NOMO-1 treated with DMSO at 0.1 percent for 48 hours (cell line): ENCODE measurements around the gene RGPD8.
"Not testable (repeated sequence)": the region's sequence is repeated elsewhere in the genome, so short reads cannot be mapped to it uniquely, and the experiment has no call there.

ENCODE experiments used
- DNase-seq: peaks from one replicate; lab custom pipeline; 2025; ENCODE audit not compliant: unreplicated experiment; lab: John Stamatoyannopoulos, UW

Gene RGPD8

GRCh38 chr2:112435716-112436431, 2.4 kb upstream of the RGPD8 start:
- DNase-seq: not testable (repeated sequence)

GRCh38 chr2:112434890-112435715, 1.7 kb upstream of the RGPD8 start:
- not testable (repeated sequence) for DNase-seq

GRCh38 chr2:112433932-112434730, 686 bp upstream of the RGPD8 start:
- no peak for DNase-seq

- DNase-seq: not testable (repeated sequence)
Observed at GRCh38 chr2:112432735-112433479, 538 bp downstream of the RGPD8 start.

GRCh38 chr2:112432390-112432734, 1.1 kb downstream of the RGPD8 start:
- DNase-seq: not testable (repeated sequence)

GRCh38 chr2:112431587-112432295, 1.7 kb downstream of the RGPD8 start:
- DNase-seq: not testable (repeated sequence)

- DNase-seq: not testable (repeated sequence)
Observed at GRCh38 chr2:112424553-112424952, 8.9 kb downstream of the RGPD8 start.

- DNase-seq: not testable (repeated sequence)
Observed at GRCh38 chr2:112416860-112417259, 16.6 kb downstream of the RGPD8 start.

- DNase-seq: not testable (repeated sequence)
Observed at GRCh38 chr2:112360055-112360454, 73.4 kb downstream of the RGPD8 start.

- not testable (repeated sequence) for DNase-seq
Observed at GRCh38 chr2:112354335-112354734, 79.1 kb downstream of the RGPD8 start.

GRCh38 chr2:112352809-112353603, 80.4 kb downstream of the RGPD8 start:
- not testable (repeated sequence) for DNase-seq

- DNase-seq: not testable (repeated sequence)
Observed at GRCh38 chr2:112352292-112352691, 81.2 kb downstream of the RGPD8 start.

- DNase-seq: no peak
Observed at GRCh38 chr2:112345030-112346027, 88.1 kb downstream of the RGPD8 start.

GRCh38 chr2:112343827-112344585, 89.4 kb downstream of the RGPD8 start:
- no peak for DNase-seq

GRCh38 chr2:112342067-112342550, 91.3 kb downstream of the RGPD8 start:
- DNase-seq: no peak

GRCh38 chr2:112340475-112341267, 92.8 kb downstream of the RGPD8 start:
- no peak for DNase-seq
